Erythroblast (primary cell): ENCODE data around the gene PPP1R17.

ENCODE experiments used
- DNase-seq, 2 experiments: peaks; one replicate each; lab custom pipeline; 2025; lab: John Stamatoyannopoulos, UW
- GATA1 ChIP-seq: IDR thresholded peaks from 2 replicates; pipeline ENCODE4 v1.6.1; 2011; ENCODE audit warnings: low read depth, mild to moderate bottlenecking, control low read depth, low read length, moderate library complexity
- POLR2A ChIP-seq: IDR thresholded peaks from 2 replicates; pipeline ENCODE4 v1.6.1; 2011; ENCODE audit warnings: mild to moderate bottlenecking, low read length

The PPP1R17 gene

DNA sequence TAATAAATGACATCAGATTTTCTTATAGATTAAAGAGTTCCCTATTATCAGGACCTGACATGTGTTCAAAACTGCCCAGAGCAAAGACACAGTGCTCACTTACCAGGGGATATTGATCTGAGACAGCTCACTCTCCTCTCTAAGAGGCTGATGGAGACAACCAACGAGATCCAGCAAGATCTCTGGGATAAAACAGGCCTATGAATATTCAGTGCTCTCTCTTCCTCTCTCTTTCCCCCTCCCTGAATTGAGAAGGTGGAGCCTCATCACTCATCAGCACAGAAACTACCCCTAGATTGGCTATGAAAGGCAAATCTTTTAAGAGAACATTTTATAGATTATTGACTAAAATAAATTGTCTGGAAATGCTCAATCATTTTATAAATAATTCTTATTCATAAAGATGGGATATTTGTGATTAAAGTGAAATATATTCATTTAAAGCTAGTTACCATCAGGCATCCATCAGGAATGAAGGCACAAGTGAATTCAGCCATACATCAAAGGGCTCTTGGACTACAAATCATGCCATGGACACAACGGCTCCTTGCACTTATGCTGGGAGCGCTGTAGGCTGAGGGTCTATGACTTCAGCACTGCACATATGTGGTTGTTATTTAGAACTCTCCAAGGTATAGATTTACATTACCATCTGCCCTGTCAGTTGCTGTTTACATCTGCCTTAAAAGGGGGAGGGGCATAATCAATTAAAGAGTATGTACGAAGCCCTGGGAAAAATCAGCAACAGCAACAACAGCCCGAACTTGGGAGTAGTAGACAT, 3.4 kb upstream of the PPP1R17 start:
- TF ChIP-seq GATA1 = no peak
- TF ChIP-seq POLR2A = no peak
- no peak for DNase-seq

DNA sequence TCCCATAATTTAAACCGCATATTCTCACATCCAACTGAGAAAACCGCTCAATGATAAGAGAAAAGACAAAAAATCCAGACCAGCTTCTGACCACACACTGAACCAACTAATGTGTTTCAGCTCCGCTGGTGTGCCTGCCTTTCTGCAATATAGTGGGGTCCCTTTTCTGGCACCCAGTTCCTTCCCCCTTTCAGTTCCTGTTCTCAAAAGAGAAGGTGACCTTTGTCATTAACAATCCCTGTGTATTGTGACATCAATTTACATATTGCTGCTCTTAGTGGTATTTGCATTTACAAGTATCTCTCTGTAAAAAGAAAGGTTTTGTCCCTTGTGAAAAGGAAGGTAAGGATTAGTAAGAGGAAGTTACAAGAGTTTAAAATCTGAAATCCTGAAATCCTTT, 1.4 kb downstream of the PPP1R17 start:
- no peak for DNase-seq
- TF ChIP-seq GATA1 = no peak
- TF ChIP-seq POLR2A = no peak

DNA sequence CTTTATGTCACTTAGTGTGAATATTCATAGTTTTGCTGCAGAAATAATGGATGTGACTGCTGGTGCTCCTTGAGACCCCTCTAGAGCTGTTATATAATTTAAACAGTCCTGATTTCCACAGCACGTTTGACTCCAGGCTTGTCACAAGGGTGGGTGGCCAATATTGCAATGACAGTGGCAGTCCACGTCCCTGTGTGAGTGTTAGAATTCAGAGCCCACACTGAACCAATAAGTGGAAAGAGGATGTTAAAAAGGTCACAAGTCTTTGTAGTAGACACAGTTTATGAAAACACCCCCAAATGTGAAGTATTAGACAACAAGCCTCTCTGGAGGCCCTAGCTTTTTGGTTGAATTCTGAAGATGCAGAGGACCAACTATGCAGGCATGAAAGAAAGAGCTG, 2.0 kb downstream of the PPP1R17 start:
- DNase-seq = no peak
- TF ChIP-seq POLR2A (no peak), GATA1 (no peak)

DNA sequence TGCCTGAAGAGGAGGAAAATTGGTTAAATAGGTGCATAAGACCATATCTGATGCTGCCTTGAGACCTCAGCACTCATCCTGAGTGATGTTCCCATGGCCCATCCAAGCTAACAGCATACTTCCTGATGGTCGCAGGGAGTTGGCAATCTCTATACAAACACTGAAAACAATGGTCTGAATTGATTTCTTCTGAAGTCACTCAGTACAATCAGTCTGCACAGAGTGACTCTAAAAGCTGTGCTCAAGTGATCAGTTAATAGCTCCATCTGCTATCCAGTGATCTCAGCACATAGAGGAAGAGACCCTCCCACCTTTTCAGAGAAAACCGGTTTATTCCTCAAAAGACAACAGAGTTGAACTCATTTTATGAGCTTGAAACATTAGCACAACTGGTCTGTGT, 3.9 kb downstream of the PPP1R17 start:
- TF ChIP-seq GATA1 (no peak), POLR2A (no peak)
- no peak for DNase-seq

DNA sequence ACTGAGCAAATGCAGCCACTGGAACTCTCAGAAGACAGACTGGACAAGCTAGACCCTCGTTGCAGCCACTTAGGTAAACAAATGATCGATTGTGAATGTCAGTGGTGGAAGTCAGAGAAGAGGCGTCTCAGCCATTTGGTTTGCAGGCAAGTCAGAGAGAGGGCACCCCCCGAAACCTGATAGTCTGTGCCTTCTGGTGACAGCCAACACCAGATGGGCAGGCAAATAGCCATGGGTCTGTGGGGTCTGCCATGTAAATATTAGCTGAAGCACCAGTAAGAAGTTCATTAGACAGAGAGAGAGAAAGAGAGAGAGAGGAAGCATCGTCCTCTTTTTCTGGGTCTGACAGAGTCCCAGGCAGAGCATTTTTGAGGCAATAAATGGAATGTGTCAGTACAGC, 5.4 kb downstream of the PPP1R17 start:
- no peak for TF ChIP-seq POLR2A
- TF ChIP-seq GATA1 = no peak
- DNase-seq = no peak

DNA sequence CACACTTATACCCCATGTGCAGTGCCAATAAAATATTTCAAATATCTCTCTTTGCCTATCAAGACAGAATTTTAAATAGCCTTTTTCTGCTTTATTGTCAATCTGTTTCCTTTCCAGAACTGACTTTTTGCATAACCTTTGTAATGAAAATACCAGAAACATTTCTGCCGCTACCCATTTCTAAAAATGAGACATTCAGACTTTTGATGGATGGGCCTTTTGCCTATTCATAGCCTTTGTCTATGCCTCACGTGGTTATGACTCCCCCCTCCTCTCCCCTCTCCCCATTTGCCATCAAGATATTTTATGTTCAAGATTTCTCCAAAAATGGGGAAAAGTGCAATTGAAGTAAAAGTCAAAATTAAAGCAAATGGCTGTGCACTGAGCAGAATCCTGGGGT, 5.9 kb downstream of the PPP1R17 start:
- no peak for TF ChIP-seq POLR2A
- no peak for TF ChIP-seq GATA1
- no peak for DNase-seq

DNA sequence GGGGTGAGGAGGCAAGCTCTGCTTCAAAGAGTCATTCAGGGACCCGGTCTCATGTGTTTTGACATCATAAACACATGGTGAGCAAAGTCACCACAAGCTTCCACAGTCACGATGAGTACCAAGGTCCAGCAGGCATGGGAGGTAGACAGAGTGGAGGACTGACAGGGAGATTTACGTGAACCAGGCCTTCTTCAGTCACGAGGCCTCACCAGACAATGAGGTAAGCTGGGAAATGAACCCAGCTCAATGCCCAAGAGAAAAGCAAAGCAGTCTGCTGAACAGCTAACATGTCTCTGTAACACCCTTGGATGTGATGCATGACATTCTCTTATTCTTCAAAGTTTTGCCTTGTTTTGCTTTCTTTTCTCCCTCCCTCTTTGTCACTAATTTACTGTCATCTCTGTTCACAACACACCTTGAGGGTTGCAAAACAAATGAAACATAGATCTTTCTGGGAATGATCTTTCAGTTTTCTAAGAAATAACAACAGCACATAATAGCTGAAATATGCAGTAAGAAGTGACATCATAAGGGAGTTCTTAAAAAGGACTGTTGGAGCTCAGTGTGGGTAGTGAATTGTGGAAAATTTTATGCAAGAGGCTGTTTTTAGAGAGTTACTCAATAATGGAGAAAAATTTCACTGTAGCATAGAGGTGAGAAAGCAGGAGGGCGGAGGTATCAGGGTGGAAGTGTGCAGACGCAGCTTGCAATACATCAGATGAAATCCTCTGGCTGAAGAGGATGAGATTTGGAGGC, 9.0 kb downstream of the PPP1R17 start:
- no peak for DNase-seq
- no peak for TF ChIP-seq GATA1
- no peak for TF ChIP-seq POLR2A

DNA sequence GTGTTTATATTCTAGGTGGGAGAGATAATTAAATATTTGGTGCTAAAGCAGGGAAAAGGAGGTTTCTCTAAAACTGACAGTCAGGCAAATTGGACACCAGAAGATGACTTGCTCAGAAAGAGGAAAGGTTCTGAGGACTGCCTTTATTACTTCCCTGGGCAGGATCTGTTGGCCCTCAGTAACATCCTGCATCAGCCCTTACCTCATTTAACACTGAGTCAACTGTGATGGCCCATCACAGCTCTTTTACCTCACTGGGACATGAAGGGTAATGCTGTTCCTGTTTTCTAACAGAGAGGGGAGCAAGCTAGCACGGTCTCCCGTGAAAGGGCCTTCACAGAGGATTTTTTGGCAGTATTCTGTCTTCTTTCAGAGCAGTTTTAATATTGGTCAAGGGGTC, 12.0 kb downstream of the PPP1R17 start:
- DNase-seq = no peak
- no peak for TF ChIP-seq POLR2A
- no peak for TF ChIP-seq GATA1

DNA sequence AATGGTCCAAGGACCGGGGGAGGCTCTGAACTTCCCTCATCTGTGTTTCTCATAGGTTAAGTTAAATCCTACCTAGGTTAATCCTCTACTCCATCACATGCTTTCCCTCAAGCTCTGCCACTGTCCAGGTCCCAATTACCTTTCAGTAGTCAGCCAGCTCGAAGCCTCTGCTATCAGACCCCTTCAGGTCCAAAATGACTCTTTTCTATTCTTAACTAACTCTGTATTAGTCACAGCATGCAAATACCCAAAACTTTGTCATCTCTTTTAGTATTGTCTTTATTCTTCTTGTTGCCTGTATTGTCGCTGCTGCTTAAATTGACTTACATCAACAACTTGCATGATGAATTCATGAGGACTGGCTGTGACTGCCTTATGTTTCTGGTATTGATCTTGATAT, 15.3 kb downstream of the PPP1R17 start:
- no peak for DNase-seq
- no peak for TF ChIP-seq GATA1
- no peak for TF ChIP-seq POLR2A

DNA sequence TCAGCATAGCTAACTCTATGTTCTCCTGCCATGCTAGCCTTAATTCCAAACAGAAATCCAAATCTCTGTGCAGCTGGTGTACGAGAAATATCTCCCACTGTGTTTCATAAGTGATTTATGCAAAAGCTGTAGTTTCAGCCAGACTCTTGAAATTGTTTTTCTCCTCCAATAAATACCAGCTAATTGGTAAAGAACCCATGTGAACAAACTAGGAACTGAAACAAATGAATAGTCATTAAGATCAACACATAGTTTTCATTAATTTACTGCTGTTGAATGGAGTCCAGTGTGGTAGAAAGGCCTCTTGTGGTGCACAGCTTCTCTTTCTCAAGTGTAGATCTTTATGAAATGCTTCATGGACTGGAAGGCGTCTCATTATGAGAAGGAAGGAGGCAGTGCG, 18.4 kb downstream of the PPP1R17 start:
- TF ChIP-seq POLR2A = no peak
- TF ChIP-seq GATA1 = no peak
- no peak for DNase-seq

DNA sequence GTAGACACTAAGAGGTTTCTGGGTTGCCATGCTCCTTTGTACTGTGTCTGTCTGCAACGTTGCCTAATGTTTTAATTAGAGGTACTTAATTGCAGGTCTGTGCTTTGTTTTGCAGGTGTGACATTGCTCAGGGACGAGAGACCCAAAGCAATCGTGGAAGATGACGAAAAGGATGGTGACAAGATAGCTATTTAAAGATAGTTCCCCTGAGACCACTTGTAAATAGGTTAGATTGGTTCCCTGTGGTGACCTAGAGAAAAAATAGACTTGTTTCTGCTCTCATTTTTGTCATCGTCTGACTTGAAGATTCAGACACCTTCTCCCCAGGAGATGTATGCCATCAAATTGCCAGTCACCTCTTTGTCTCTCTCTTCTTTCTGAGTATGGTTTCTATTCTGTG, 20.1 kb downstream of the PPP1R17 start:
- DNase-seq = no peak
- TF ChIP-seq GATA1 (no peak), POLR2A (no peak)

DNA sequence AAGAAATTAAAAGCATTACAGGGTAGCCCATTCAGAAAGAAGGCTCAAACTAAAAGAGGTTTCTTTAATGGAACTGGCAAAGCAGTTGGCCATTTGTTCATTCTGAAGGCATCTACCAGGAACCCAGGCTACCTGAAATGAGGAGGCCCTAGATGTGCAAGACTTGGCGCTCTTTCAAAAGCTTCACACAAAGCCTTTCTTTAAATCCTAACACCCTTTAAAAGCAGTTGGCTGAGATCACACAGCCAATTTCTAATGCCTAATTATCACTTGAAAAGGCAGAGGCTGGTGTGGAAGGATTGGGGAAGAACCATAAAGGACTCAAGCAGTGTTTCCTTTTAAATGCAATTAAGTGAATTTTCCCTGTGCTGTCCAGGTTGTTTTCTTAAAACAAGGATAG, 23.2 kb downstream of the PPP1R17 start:
- no peak for TF ChIP-seq GATA1
- no peak for TF ChIP-seq POLR2A
- no peak for DNase-seq

DNA sequence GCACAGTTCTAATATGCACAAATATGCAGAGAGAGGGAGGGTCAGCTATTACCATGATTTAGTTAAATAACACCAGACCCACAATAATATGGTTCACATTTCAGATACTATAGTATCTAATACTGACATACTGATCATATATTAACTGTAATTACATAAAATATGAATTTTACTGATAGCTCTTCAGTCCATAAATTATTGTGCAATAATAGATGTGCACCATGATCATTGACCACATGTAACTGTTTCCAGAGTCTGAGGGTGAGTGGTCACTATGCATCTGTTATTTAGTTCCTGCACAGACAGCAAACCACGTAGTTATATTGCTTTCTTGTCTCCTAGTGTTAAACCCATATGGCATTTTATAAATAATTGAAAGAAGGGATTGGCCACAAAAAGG, 29.3 kb downstream of the PPP1R17 start:
- no peak for TF ChIP-seq GATA1
- TF ChIP-seq POLR2A = no peak
- DNase-seq = no peak

DNA sequence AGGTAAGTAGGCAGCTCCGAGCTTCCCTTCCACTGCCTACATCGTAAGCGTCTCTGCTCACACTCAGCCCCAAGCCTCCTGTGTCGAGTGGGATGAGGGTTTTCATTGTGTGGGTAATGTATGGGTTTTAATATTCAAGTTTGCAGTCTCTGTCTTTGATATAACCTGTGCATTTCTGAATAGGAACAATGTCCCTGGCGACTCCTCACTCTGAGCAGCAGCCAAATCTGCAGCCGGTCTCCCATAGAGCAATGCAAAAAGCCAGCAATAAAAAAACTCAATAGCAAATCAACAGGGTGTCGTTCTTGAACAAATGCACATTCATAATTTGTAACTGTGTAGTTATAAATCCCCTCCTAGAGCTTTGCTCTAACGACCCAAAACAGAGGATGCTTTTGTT, 33.4 kb downstream of the PPP1R17 start:
- no peak for DNase-seq
- TF ChIP-seq GATA1 (no peak), POLR2A (no peak)

DNA sequence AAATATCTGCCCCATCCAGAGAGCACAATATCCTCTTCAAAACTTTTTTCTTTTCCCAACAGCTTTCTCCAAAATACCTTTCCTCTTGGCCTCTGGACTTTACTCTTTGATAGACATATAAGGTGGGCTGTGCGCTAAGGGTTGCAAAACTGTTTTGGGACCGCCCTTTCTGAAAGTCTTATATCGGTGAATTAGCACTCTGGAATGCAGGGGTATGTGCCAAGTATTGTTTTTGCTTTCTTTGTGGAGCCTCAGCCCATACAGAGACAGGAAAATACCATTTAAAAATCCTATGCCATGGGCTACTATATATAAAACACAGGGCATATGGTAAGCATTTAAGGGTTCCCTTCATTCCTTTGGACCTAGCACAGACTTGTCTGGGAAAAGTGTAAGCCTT, 37.7 kb downstream of the PPP1R17 start:
- TF ChIP-seq POLR2A (no peak), GATA1 (no peak)
- no peak for DNase-seq
